Heart left ventricle (tissue), 16 donors: Measurements from ENCODE around the gene CRMP1. TPM values are rescaled to one million over a fixed set of nuclear protein-coding genes. Genes with fewer than 3 reads are reported as not detected.

Experiments
- ATAC-seq, 4 donors: fragments of 200-7000 bp; cut with Tn5 transposase; one replicate each; pipeline ENCODE4 v1.9.1; 2020 to 2022; ENCODE audit warnings: moderate library complexity in 4 of 4, mild to moderate bottlenecking in 3 of 4, moderate number of reproducible peaks in 1 of 4
- DNase-seq, 5 donors: peaks; one replicate each; pipeline ENCODE4 v3.0.0-alpha.2; 2020
- H3K27ac ChIP-seq, 12 donors: fragments of 200-600 bp; sonication (generic) in 4 of 12; one replicate each; pipeline versions ENCODE4 v1.5.0 to v1.8.0; 2016 to 2022; ENCODE audit warnings: mild to moderate bottlenecking in 2 of 12
- H3K27me3 ChIP-seq, 9 donors: fragments of 200-600 bp; sonication (generic) in 2 of 9; one replicate each; pipeline versions ENCODE4 v1.5.1 to v1.8.0; 2016 to 2022; ENCODE audit warnings: mild to moderate bottlenecking in 3 of 9
- H3K36me3 ChIP-seq, 9 donors: fragments of 200-600 bp; sonication (generic) in 2 of 9; one replicate each; pipeline versions ENCODE4 v1.5.0 to v1.8.0; 2018 to 2022; ENCODE audit warnings: mild to moderate bottlenecking in 2 of 9
- H3K4me1 ChIP-seq, 12 donors: fragments of 200-600 bp; sonication (generic) in 4 of 12; one replicate each; pipeline versions ENCODE4 v1.5.0 to v1.8.0; 2016 to 2022; ENCODE audit warnings: mild to moderate bottlenecking in 3 of 12
- H3K4me3 ChIP-seq, 12 donors: fragments of 200-600 bp; sonication (generic) in 4 of 12; one replicate each; pipeline versions ENCODE4 v1.5.0 to v1.8.0; 2017 to 2022; ENCODE audit warnings: mild to moderate bottlenecking in 9 of 12, moderate library complexity in 4 of 12
- H3K9me3 ChIP-seq, 12 donors: fragments of 200-600 bp; sonication (generic) in 4 of 12; one replicate each; pipeline versions ENCODE4 v1.5.0 to v1.8.0; 2016 to 2022; ENCODE audit warnings: mild to moderate bottlenecking in 1 of 12
- POLR2A ChIP-seq, 2 donors: fragments of 450-650 bp; IDR thresholded peaks; one replicate each; pipeline ENCODE4 v1.6.1; 2017; ENCODE audit warnings: antibody characterized with exemption in 2 of 2, mild to moderate bottlenecking in 2 of 2, moderate library complexity in 2 of 2
- WGBS, 4 donors: extraction: QIAGEN DNeasy Blood & Tissue Kit in 2 of 4; methylation state at CpG; one replicate each; pipeline versions ENCODE4 v1.1.5 to v1.1.7; 2013 to 2018; 5-methylcytosine and 5-hydroxymethylcytosine counted together
- intact Hi-C, 10 donors: fragments of 100-400 bp; cut with DNase I; formaldehyde crosslinking; loops; one replicate each; pipeline versions ENCODE4 v1.11.1 to v1.14.2; 2022
- polyA plus RNA-seq, 2 donors: library from polyadenylated mRNA; stranded (reverse); fragments of 200-250 nt; gene quantifications; one replicate each; pipeline ENCODE4 v1.2.3, GENCODE V29; 2013
- total RNA-seq, 9 donors: library from RNA; depleted of rRNA in 2 of 9; stranded (reverse); fragments of >200 nt in 2 of 9; fragmentation: NEBNext Ultra II Directional in 3 of 9; extraction: Animal tissue kit (Norgen Biotek cat#: 25700) in 3 of 9; gene quantifications; one replicate each; pipeline versions ENCODE4 v1.1.0 to v1.2.4, GENCODE V29; 2016 to 2023
- TF ChIP-seq, protein P1 (sequence below), 12 donors: fragments of 200-600 bp; sonication (generic) in 4 of 12; IDR thresholded peaks; one replicate each; pipeline versions ENCODE4 v1.5.0 to v1.8.0; 2018 to 2022; ENCODE audit warnings: antibody characterized with exemption in 12 of 12, mild to moderate bottlenecking in 5 of 12
- donor health status: ischemic (EF 13 %, LVEDD 7.1; RV severe dilation, severe dysfunction).
- donor health status: healthy with polysubstance abuse.
- donor health status: DM: no; HTN: yes; CAD: no.
- donor health status: DM: no; HTN: no; CAD: no.
- donor health status: ischemic (EF 25% LVEDD 6.9; RV normal size, moderate dysfunction).
- donor health status: ischemic (EF 25% LVEDD 5.7; RV mildly dilated, moderate dysfunction).
- donor health status: healthy.
- donor health status: DM: yes; HTN: yes; CAD: no.
- donor health status: ischemic (EF 35%, LVEDD 5.7; RV mildly dilated, moderate dysfunction).
- donor health status: nonischemic (EF 11% LVEDD 7.7; RV severe dilation, severe dysfunction).
- donor health status: DM: yes; HTN: yes; CAD: no.
- donor health status: PGD.
- donor health status: ischemic (EF 29% LVEDD 5.4; RV normal size, mild dysfunction).
- donor health status: nonischemic (EF 23%, LVEDD 6.1; RV moderate dilation, normal function).

The CRMP1 gene
- total and polyA plus RNA-seq, 11 donors = 0.34 to 2.4 (median 0.93) TPM

DNA sequence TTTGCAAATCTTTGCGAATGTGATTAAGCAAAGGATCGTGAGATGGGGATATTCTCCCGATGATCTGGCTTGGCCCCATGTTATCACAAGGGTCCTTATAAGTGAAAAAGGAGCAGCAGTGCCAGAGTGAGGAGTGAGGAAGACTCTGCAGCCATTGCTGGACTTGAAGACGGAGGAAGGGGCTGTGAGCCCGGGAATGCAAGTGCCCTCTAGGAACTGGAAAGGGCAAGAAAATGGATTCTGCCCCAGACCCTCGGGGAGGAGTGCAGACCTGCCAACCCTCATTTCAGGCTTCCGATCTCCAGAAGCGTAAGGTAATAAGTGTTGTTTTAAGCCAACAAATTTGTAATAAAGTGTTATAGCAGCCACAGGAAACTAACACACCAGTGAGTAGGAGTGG, 105.6 kb downstream of the CRMP1 start:
- no peaks in the 10 kb centered on the region for H3K27me3 ChIP-seq
- H3K4me1 ChIP-seq = peaks cover 0 to 12% (median 0%) of the 10 kb centered on the region in 12 donors
- H3K4me3 ChIP-seq = no peak overlapping the region
- ATAC-seq (no peak), DNase-seq (peak in 1 of 5 donors; percentile 2)
- intact Hi-C loops = loop anchor here in 1 of 10 donors (10.0 kb wide), 1 partner anchor 383 kb away; no protein-coding TSS in a partner anchor
- no peaks in the 10 kb centered on the region for H3K9me3 ChIP-seq
- H3K36me3 ChIP-seq = peaks cover 0 to 40% (median 4%) of the 10 kb centered on the region in 9 donors
- WGBS, 4 donors = 93 to 95% (median 95%) methylated on average over 8 of the region's 8 CpGs
- no peak for TF ChIP-seq POLR2A (IDR thresholded peaks at IDR 0.05)
- TF ChIP-seq, protein P1, sequence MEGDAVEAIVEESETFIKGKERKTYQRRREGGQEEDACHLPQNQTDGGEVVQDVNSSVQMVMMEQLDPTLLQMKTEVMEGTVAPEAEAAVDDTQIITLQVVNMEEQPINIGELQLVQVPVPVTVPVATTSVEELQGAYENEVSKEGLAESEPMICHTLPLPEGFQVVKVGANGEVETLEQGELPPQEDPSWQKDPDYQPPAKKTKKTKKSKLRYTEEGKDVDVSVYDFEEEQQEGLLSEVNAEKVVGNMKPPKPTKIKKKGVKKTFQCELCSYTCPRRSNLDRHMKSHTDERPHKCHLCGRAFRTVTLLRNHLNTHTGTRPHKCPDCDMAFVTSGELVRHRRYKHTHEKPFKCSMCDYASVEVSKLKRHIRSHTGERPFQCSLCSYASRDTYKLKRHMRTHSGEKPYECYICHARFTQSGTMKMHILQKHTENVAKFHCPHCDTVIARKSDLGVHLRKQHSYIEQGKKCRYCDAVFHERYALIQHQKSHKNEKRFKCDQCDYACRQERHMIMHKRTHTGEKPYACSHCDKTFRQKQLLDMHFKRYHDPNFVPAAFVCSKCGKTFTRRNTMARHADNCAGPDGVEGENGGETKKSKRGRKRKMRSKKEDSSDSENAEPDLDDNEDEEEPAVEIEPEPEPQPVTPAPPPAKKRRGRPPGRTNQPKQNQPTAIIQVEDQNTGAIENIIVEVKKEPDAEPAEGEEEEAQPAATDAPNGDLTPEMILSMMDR (IDR thresholded peaks at IDR 0.05) = no peak
- H3K27ac ChIP-seq = no peak overlapping the region

DNA sequence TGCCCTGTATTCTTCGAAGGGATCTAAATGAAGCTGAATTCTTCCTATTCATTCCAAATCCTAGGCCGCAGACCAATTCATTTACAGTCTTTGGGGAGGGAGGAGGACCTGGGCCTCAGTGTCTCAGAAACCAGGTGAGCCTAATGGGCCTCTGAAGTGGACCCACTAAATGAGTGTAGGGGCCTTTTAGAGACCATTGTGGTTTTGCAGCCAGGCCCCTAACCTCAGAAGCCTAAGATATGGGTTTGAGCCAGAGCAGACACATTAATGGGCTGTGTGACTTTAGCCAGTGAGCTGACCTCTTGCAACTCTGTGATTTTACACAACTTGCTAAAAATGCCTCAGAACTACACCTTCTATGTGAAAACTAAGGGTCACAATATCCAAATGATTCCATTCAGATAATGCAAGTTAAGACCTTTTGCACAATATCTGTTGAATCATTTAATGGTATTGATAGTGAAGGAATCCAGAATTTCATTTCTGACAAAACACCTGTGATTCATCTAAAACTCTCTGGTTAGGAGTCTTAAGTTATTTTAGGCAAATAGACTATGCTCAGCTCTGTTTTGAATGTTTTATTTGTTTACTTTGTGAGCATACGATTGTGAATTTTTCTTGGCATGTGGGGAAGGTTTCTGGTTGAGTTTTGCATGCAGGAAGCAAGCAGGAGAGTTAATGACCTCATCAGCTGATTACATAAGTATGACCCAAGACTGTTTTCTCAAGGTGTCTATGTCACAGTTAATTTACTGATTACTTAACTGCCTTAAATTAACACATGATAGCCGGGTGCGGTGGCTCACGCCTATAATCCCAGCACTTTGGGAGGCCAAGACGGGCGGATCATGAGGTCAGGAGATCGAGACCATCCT, 106.8 kb downstream of the CRMP1 start:
- peaks cover 0 to 35% (median 6%) of the 10 kb centered on the region in 9 donors for H3K36me3 ChIP-seq
- H3K4me1 ChIP-seq = peaks cover 0 to 12% (median 0%) of the 10 kb centered on the region in 12 donors
- WGBS, 4 donors = 80 to 85% (median 81%) methylated on average over 9 of the region's 9 CpGs
- ATAC-seq (peak in 2 of 4 donors; percentile 55 to 67), DNase-seq (peak in 1 of 5 donors; percentile 6)
- no peaks in the 10 kb centered on the region for H3K9me3 ChIP-seq
- H3K27ac ChIP-seq = peak overlapping the region in 5 of 12 donors; percentile 2 to 71 (median 42)
- no peak overlapping the region for H3K4me3 ChIP-seq
- H3K27me3 ChIP-seq = no peaks in the 10 kb centered on the region
- TF ChIP-seq, protein P1 (IDR thresholded peaks at IDR 0.05) = no peak
- TF ChIP-seq POLR2A (IDR thresholded peaks at IDR 0.05) = no peak
- intact Hi-C loops = loop anchor here in 1 of 10 donors (10.0 kb wide), 1 partner anchor 381 kb away; no protein-coding TSS in a partner anchor

DNA sequence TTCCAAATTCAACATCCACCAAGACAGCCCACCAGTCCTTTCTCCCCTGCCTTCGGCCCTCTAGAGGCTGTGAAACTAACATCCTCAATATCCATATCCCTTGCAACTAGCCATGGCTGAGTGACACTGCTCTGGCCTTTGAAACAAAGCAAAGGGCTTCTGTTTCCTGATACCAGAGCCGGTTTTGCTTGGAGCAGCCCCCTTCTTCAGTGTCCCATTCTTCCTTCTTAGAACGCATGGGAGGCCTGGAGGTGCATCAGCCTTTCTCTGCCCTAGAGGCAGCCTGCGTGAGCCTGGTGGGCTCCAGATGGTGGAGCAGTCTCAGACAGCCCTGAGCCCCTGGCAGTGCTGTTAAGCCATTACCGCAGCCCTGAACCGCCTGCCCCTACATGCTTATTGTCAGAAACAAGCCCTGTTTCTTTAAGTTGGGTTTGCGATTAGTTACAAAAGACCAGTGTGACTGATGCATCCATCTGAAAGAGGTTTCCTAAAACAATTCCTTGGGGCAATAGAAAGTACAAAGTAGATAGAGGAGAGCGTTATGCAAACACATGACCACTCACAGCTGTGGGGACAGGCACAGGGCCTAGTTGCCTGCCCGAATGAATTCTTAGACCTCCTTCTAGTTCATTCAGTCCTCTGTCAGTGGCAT, 107.8 kb downstream of the CRMP1 start:
- peak in 2 of 5 donors; percentile 20 to 44 for DNase-seq
- Histone ChIP-seq H3K4me3 (no peak overlapping the region), H3K27ac (peak overlapping the region in 5 of 12 donors; percentile 35 to 42 (median 39)), H3K9me3 (no peaks in the 10 kb centered on the region), H3K4me1 (peaks cover 0 to 12% (median 0%) of the 10 kb centered on the region in 12 donors), H3K27me3 (no peaks in the 10 kb centered on the region), H3K36me3 (peaks cover 0 to 35% (median 6%) of the 10 kb centered on the region in 9 donors)
- 77 to 84% (median 80%) methylated on average over 9 of the region's 9 CpGs for WGBS, 4 donors
- TF ChIP-seq, protein P1 (IDR thresholded peaks at IDR 0.05) = no peak
- no peak for TF ChIP-seq POLR2A (IDR thresholded peaks at IDR 0.05)
- peak; percentile 49 to 72 (median 66) for ATAC-seq
- intact Hi-C loops = loop anchor here in 1 of 10 donors (10.0 kb wide), 1 partner anchor 380 kb away; no protein-coding TSS in a partner anchor
